SK-N-SH (cell line): ENCODE data around the gene B4GALT1. TPM values are rescaled to one million over a fixed set of nuclear protein-coding genes. Genes with fewer than 3 reads are reported as not detected.

ENCODE experiments used
- CTCF ChIA-PET: fragments of 300-600, 350-600 bp; formaldehyde crosslinking; extraction: SDS; loops from one replicate; lab custom pipeline; 2021; lab: Yijun Ruan, JAX
- POLR2A ChIA-PET: fragments of 350-600 bp; sonication (Branson Sonifier 250); formaldehyde crosslinking; extraction: SDS; loops from one replicate; lab custom pipeline; 2020; ENCODE audit warnings: antibody characterized with exemption, inconsistent platforms; lab: Yijun Ruan, JAX
- DNase-seq: peaks from one replicate; pipeline ENCODE4 v3.0.0; 2012
- H2AFZ ChIP-seq: fragments of 200-600 bp; sonication (generic); 2 replicates; pipeline ENCODE4 v1.8.1; 2016; ENCODE audit warnings: antibody characterized with exemption, mild to moderate bottlenecking, low read depth
- H3F3A ChIP-seq: fragments of 200-600 bp; sonication (generic); replicated peaks from 2 replicates; pipeline ENCODE3; 2016; ENCODE audit warnings: antibody characterized with exemption, mild to moderate bottlenecking; ENCODE audit not compliant: insufficient read depth
- H3K27ac ChIP-seq, 2 experiments: fragments of 200-500 bp in 1 of 2; fragments of 200-600 bp in 1 of 2; sonication (Bioruptor generic) in 1 of 2; sonication (generic), shearing (Covaris generic) in 1 of 2; 2 replicates each; pipeline versions ENCODE4 v1.5.1 to v1.6.1; 2014 to 2016; ENCODE audit warnings: low read depth in 2 of 2, inconsistent platforms in 1 of 2, low read length in 1 of 2, mild to moderate bottlenecking in 1 of 2, mixed read lengths in 1 of 2
- H3K27me3 ChIP-seq: fragments of 200-600 bp; sonication (generic), shearing (Covaris generic); 2 replicates; pipeline ENCODE4 v1.6.1; 2016; ENCODE audit warnings: mixed run types; ENCODE audit not compliant: insufficient read depth
- H3K36me3 ChIP-seq, 2 experiments: fragments of 200-500 bp in 1 of 2; fragments of 200-600 bp in 1 of 2; sonication (Bioruptor generic) in 1 of 2; sonication (generic) in 1 of 2; replicated peaks in 1 of 2; 2 replicates each; pipeline versions ENCODE3 to v1.5.1; 2014 to 2016; ENCODE audit warnings: low read length in 1 of 2, mild to moderate bottlenecking in 1 of 2; ENCODE audit not compliant: insufficient read depth in 2 of 2, control insufficient read depth in 1 of 2
- H3K4me1 ChIP-seq, 2 experiments: fragments of 200-500 bp in 1 of 2; fragments of 200-600 bp in 1 of 2; sonication (Bioruptor generic) in 1 of 2; sonication (generic), shearing (Covaris generic) in 1 of 2; 2 replicates each; pipeline versions ENCODE4 v1.5.1 to v1.6.1; 2014 to 2016; ENCODE audit warnings: low read depth in 1 of 2, low read length in 1 of 2, mixed run types in 1 of 2; ENCODE audit not compliant: insufficient read depth in 2 of 2, control insufficient read depth in 1 of 2
- H3K4me2 ChIP-seq: fragments of 200-600 bp; sonication (generic), shearing (Covaris generic); 2 replicates; pipeline ENCODE4 v1.6.1; 2017; ENCODE audit warnings: mixed run types
- H3K4me3 ChIP-seq, 2 experiments: fragments of 200-500 bp in 1 of 2; fragments of 200-600 bp in 1 of 2; sonication (Bioruptor generic) in 1 of 2; sonication (generic), shearing (Covaris generic) in 1 of 2; 2 replicates each; pipeline versions ENCODE4 v1.5.1 to v1.8.1; 2014 to 2016; ENCODE audit warnings: low read depth in 2 of 2, inconsistent platforms in 1 of 2, low read length in 1 of 2, mild to moderate bottlenecking in 1 of 2, mixed read lengths in 1 of 2, moderate library complexity in 1 of 2
- H3K79me2 ChIP-seq: fragments of 200-600 bp; sonication (generic); 2 replicates; pipeline ENCODE4 v1.8.1; 2017; ENCODE audit warnings: mild to moderate bottlenecking; ENCODE audit not compliant: insufficient read depth
- H3K9ac ChIP-seq: fragments of 200-600 bp; sonication (generic); 2 replicates; pipeline ENCODE4 v1.6.1; 2017; ENCODE audit warnings: mixed run types
- H3K9me2 ChIP-seq: fragments of 200-600 bp; sonication (generic); 2 replicates; pipeline ENCODE4 v1.6.1; 2017; ENCODE audit warnings: mixed run types
- H3K9me3 ChIP-seq: fragments of 200-600 bp; sonication (generic); 2 replicates; pipeline ENCODE4 v1.6.1; 2017; ENCODE audit warnings: mixed run types, mild to moderate bottlenecking, moderate library complexity
- H4K20me1 ChIP-seq: fragments of 200-600 bp; sonication (generic); 2 replicates; pipeline ENCODE4 v1.6.1; 2017; ENCODE audit warnings: mild to moderate bottlenecking, mixed run types; ENCODE audit not compliant: insufficient read depth
- CHD2 ChIP-seq: fragments of 150-350 bp; IDR thresholded peaks from 2 replicates; pipeline ENCODE4 v1.6.1; 2018; ENCODE audit warnings: low read length; ENCODE audit not compliant: partially characterized antibody
- ELF1 ChIP-seq: IDR thresholded peaks from 2 replicates; pipeline ENCODE4 v1.4.0; 2012
- EP300 ChIP-seq, 2 experiments: IDR thresholded peaks; 2 replicates each; pipeline versions ENCODE4 v1.4.0 to v1.6.1; 2012; ENCODE audit warnings: borderline replicate concordance in 1 of 2, low read depth in 1 of 2, low read length in 1 of 2
- EZH2phosphoT487 ChIP-seq: fragments of 200-600 bp; sonication (generic); IDR thresholded peaks from 2 replicates; pipeline ENCODE4 v1.6.1; 2017; ENCODE audit warnings: low read depth, mixed run types, mild to moderate bottlenecking, antibody characterized with exemption, moderate library complexity, borderline replicate concordance
- FOSL2 ChIP-seq: IDR thresholded peaks from 2 replicates; pipeline ENCODE4 v1.4.0; 2012; ENCODE audit warnings: low read depth, mild to moderate bottlenecking, moderate library complexity, borderline replicate concordance
- FOXJ3 ChIP-seq: sonication (generic); formaldehyde crosslinking; IDR thresholded peaks from 2 replicates; pipeline ENCODE4 v1.5.1; 2020; ENCODE audit warnings: mild to moderate bottlenecking, missing genetic modification reagents
- IRF3 ChIP-seq: fragments of 150-350 bp; IDR thresholded peaks from 2 replicates; pipeline ENCODE4 v1.6.1; 2016; ENCODE audit warnings: mild to moderate bottlenecking, low read depth, low read length
- MEF2A ChIP-seq: IDR thresholded peaks from 2 replicates; pipeline ENCODE4 v1.4.0; 2012; ENCODE audit warnings: low read depth, borderline replicate concordance
- MXI1 ChIP-seq: IDR thresholded peaks from 2 replicates; pipeline ENCODE4 v1.6.1; 2012; ENCODE audit warnings: mild to moderate bottlenecking, low read depth, low read length, improper control_type of control experiment
- NRF1 ChIP-seq: IDR thresholded peaks from 2 replicates; pipeline ENCODE4 v1.6.1; 2012; ENCODE audit warnings: low read depth, mild to moderate bottlenecking, low read length
- POLR2AphosphoS5 ChIP-seq: IDR thresholded peaks from 2 replicates; pipeline ENCODE4 v1.6.1; 2012; ENCODE audit warnings: low read depth, low read length
- RAD21 ChIP-seq: IDR thresholded peaks from 2 replicates; pipeline ENCODE4 v1.6.1; 2012; ENCODE audit warnings: mild to moderate bottlenecking, low read length
- RFX5 ChIP-seq: IDR thresholded peaks from 2 replicates; pipeline ENCODE4 v1.6.1; 2012; ENCODE audit warnings: mild to moderate bottlenecking, improper control_type of control experiment, low read length
- SMC3 ChIP-seq: IDR thresholded peaks from 2 replicates; pipeline ENCODE4 v1.6.1; 2012; ENCODE audit warnings: low read depth, low read length, improper control_type of control experiment
- TCF12 ChIP-seq: IDR thresholded peaks from 2 replicates; pipeline ENCODE4 v1.4.0; 2012
- TEAD4 ChIP-seq: IDR thresholded peaks from 2 replicates; pipeline ENCODE4 v1.4.0; 2012; ENCODE audit warnings: mild to moderate bottlenecking, borderline replicate concordance; ENCODE audit not compliant: insufficient read depth
- WGBS: methylation state at CpG from one replicate; pipeline ENCODE4 v1.1.6; 2017; ENCODE audit warnings: low lambda C conversion rate; 5-methylcytosine and 5-hydroxymethylcytosine counted together
- polyA plus RNA-seq, 3 experiments: library from polyadenylated mRNA; depleted of rRNA; stranded (reverse); fragments of >200 nt; gene quantifications; 2 replicates each; pipeline ENCODE4 v1.2.3, GENCODE V29; 2012
- TF ChIP-seq, protein P1 (sequence below): fragments of 200-600 bp; sonication (generic); IDR thresholded peaks from 2 replicates; pipeline ENCODE4 v1.6.1; 2017; ENCODE audit warnings: antibody characterized with exemption, mild to moderate bottlenecking, moderate library complexity
- TF ChIP-seq, protein P2 (sequence below): IDR thresholded peaks from 2 replicates; pipeline ENCODE4 v1.6.1; 2012; ENCODE audit warnings: mild to moderate bottlenecking, low read depth, low read length, moderate library complexity
- TF ChIP-seq, protein P3 (sequence below): IDR thresholded peaks from 2 replicates; pipeline ENCODE4; 2012
- TF ChIP-seq, protein P4 (sequence below): IDR thresholded peaks from 2 replicates; pipeline ENCODE4 v1.4.0; 2012; ENCODE audit warnings: low read depth, borderline replicate concordance

Gene B4GALT1
- polyA plus RNA-seq, 1 of the 3 experiments (the other 2 are of a cell fraction) = 36.2 TPM

DNA sequence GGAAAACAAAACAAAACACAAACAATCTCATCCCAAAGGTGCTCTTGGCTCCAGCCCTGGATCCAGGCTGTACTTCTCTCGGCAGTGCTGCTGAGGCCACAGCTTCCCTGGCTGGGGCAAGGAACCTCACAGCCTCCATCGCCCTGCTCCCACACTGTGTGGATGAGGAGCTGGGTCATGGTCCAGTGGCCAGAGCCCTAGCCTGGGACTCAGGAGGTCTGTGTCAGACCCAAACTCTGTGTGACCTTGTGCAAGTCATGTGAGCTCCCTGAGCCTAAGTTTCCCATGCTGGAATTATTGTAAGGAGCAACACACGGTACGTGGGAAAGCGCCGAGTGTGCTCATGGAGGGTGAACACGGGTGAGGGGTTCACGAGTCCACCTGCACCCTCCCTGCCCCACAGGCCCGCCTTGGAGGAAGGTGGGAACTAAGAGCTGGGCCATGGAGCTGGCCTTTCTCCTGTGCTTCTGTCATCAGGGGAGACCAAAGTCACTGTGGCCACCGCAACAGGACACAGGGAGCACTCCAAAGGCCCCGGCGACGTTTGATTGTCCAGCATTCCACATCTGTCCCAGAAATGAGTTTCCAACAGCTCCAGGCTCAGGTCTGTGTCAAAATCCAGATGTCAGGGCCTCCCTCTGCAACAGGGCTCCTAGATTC lies 64.5 kb downstream of the B4GALT1 start:
- H3K9me2 ChIP-seq = no peaks in the 10 kb centered on the region
- peaks cover 16 to 20% of the 10 kb centered on the region in 2 experiments; a peak in 3 of 4 replicates for H3K4me1 ChIP-seq
- POLR2A ChIA-PET = no interaction called here
- H3K36me3 ChIP-seq = no peaks in the 10 kb centered on the region
- no peak overlapping the region for H3K4me3 ChIP-seq
- H4K20me1 ChIP-seq = no peaks in the 10 kb centered on the region
- no peaks in the 10 kb centered on the region for H3K27me3 ChIP-seq
- H3K4me2 ChIP-seq = no peak overlapping the region
- no peak overlapping the region for H2AFZ ChIP-seq
- no peak overlapping the region for H3K27ac ChIP-seq
- TF ChIP-seq POLR2AphosphoS5 = no peak
- no peak for TF ChIP-seq FOSL2
- TF ChIP-seq RAD21 = no peak
- TF ChIP-seq, protein P1, sequence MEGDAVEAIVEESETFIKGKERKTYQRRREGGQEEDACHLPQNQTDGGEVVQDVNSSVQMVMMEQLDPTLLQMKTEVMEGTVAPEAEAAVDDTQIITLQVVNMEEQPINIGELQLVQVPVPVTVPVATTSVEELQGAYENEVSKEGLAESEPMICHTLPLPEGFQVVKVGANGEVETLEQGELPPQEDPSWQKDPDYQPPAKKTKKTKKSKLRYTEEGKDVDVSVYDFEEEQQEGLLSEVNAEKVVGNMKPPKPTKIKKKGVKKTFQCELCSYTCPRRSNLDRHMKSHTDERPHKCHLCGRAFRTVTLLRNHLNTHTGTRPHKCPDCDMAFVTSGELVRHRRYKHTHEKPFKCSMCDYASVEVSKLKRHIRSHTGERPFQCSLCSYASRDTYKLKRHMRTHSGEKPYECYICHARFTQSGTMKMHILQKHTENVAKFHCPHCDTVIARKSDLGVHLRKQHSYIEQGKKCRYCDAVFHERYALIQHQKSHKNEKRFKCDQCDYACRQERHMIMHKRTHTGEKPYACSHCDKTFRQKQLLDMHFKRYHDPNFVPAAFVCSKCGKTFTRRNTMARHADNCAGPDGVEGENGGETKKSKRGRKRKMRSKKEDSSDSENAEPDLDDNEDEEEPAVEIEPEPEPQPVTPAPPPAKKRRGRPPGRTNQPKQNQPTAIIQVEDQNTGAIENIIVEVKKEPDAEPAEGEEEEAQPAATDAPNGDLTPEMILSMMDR = no peak
- no peak for TF ChIP-seq SMC3
- TF ChIP-seq, protein P2, sequence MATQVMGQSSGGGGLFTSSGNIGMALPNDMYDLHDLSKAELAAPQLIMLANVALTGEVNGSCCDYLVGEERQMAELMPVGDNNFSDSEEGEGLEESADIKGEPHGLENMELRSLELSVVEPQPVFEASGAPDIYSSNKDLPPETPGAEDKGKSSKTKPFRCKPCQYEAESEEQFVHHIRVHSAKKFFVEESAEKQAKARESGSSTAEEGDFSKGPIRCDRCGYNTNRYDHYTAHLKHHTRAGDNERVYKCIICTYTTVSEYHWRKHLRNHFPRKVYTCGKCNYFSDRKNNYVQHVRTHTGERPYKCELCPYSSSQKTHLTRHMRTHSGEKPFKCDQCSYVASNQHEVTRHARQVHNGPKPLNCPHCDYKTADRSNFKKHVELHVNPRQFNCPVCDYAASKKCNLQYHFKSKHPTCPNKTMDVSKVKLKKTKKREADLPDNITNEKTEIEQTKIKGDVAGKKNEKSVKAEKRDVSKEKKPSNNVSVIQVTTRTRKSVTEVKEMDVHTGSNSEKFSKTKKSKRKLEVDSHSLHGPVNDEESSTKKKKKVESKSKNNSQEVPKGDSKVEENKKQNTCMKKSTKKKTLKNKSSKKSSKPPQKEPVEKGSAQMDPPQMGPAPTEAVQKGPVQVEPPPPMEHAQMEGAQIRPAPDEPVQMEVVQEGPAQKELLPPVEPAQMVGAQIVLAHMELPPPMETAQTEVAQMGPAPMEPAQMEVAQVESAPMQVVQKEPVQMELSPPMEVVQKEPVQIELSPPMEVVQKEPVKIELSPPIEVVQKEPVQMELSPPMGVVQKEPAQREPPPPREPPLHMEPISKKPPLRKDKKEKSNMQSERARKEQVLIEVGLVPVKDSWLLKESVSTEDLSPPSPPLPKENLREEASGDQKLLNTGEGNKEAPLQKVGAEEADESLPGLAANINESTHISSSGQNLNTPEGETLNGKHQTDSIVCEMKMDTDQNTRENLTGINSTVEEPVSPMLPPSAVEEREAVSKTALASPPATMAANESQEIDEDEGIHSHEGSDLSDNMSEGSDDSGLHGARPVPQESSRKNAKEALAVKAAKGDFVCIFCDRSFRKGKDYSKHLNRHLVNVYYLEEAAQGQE = no peak
- TF ChIP-seq, protein P3, sequence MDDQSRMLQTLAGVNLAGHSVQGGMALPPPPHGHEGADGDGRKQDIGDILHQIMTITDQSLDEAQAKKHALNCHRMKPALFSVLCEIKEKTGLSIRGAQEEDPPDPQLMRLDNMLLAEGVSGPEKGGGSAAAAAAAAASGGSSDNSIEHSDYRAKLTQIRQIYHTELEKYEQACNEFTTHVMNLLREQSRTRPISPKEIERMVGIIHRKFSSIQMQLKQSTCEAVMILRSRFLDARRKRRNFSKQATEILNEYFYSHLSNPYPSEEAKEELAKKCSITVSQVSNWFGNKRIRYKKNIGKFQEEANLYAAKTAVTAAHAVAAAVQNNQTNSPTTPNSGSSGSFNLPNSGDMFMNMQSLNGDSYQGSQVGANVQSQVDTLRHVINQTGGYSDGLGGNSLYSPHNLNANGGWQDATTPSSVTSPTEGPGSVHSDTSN = no peak
- TF ChIP-seq TEAD4 = no peak
- TF ChIP-seq ELF1 = no peak
- TF ChIP-seq MEF2A = no peak
- TF ChIP-seq NRF1 = no peak
- TF ChIP-seq IRF3 = no peak
- no peak for TF ChIP-seq CHD2
- no peak for TF ChIP-seq MXI1
- TF ChIP-seq RFX5 = no peak
- no peak for TF ChIP-seq FOXJ3
- TF ChIP-seq EP300 (IDR thresholded peaks at IDR 0.05; ENCODE audit: borderline replicate concordance in 1 of 2, low read depth in 1 of 2, low read length in 1 of 2) = no peak
- TF ChIP-seq EZH2phosphoT487 = no peak
- TF ChIP-seq, protein P4, sequence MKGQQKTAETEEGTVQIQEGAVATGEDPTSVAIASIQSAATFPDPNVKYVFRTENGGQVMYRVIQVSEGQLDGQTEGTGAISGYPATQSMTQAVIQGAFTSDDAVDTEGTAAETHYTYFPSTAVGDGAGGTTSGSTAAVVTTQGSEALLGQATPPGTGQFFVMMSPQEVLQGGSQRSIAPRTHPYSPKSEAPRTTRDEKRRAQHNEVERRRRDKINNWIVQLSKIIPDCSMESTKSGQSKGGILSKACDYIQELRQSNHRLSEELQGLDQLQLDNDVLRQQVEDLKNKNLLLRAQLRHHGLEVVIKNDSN = no peak
- no peak for TF ChIP-seq TCF12
- H3K9ac ChIP-seq = no peak overlapping the region
- H3F3A ChIP-seq = peaks cover 10% of the 10 kb centered on the region
- H3K9me3 ChIP-seq = no peaks in the 10 kb centered on the region
- no peak for DNase-seq
- CTCF ChIA-PET = no interaction called here
- WGBS = 83% methylated on average over 2 of the region's 13 CpGs
- no peaks in the 10 kb centered on the region for H3K79me2 ChIP-seq
